GM12873 (cell line): ENCODE measurements around the gene PLA2G2F.

Source experiments
- CTCF ChIP-seq: IDR thresholded peaks from 2 replicates; pipeline ENCODE4 v1.5.1; 2012; ENCODE audit warnings: low read depth, mild to moderate bottlenecking, moderate library complexity, low read length, control low read depth; ENCODE audit not compliant: insufficient read depth; ENCODE audit errors: missing control alignments

The PLA2G2F gene

GRCh38 chr1:20138961-20139550, at the start of gene PLA2G2F:
Gene PLA2G2F, plus strand, starts transcription at chr1:20139323. Its CDS starts 105 bp downstream, at chr1:20139428.
- TF ChIP-seq CTCF, result no peak

GRCh38 chr1:20089328-20090077, 49.6 kb upstream of the PLA2G2F start:
- TF ChIP-seq CTCF, result no peak

GRCh38 chr1:20090119-20090518, 49.0 kb upstream of the PLA2G2F start:
- no peak for TF ChIP-seq CTCF

GRCh38 chr1:20090641-20091040, 48.5 kb upstream of the PLA2G2F start:
- TF ChIP-seq CTCF, result no peak

DNA sequence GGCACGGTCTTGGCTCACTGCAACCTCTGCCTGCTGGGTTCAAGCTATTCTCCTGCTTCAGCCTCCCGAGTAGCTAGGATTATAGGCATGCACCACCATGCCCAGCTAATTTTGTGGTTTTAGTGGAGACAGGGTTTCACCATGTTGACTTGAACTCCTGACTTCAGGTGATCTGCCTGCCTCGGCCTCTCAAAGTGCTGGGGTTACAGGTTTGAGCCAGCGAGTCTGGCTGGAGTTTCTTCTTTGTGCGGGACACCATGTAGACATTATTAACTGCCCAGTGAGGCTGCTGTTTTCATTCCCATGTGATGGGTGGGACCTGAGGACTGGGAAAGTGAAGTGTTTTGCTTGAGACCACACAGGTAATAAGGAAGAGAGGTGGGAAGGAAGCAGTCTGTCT, 45.8 kb upstream of the PLA2G2F start:
- TF ChIP-seq CTCF, result no peak

GRCh38 chr1:20093940-20094391, 45.2 kb upstream of the PLA2G2F start:
- TF ChIP-seq CTCF, result no peak

- TF ChIP-seq CTCF, result no peak
Observed at GRCh38 chr1:20095564-20096434, 43.3 kb upstream of the PLA2G2F start.
